HG03565 (cell line): Measurements from ENCODE around the gene PRKAR1B.
"Not testable (repeated sequence)": the region's sequence is repeated elsewhere in the genome, so short reads cannot be mapped to it uniquely, and the experiment has no call there.

ENCODE experiments used
- ATAC-seq: cut with Tn5 transposase; IDR thresholded peaks from one replicate; pipeline ENCODE4 v1.9.1; 2021; ENCODE audit warnings: mild to moderate bottlenecking, moderate library complexity; ENCODE audit not compliant: unreplicated experiment

The PRKAR1B gene

DNA sequence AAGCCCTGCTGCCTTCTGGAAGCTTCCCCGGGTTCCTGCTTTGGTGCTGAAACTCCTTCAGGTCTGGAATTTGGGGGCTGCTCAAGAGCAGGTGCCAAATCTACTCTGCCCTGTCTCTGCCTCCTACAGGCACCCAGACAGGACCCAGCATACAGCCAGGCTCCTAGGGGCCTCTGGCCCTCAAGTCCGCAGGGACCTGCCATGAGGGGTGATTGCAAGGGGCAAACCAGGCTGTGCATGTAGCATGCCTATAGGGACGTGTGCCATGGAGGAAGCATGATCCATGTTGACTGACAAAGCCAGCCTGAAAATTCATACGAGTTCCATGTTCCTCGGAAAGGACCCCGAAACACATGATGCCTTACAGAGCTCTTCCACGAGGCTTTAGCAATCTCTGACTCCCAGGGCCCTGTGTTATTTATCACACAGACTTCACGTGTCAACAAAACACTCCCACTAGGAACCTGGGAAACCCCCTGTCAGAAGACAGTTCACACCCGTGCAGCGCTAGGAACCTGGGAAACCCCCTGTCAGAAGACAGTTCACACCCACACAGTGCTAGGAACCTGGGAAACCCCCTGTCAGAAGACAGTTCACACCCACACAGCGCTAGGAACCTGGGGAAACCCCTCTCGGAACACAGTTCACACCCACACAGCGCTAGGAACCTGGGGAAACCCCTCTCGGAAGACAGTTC, 75.9 kb downstream of the PRKAR1B start:
- ATAC-seq = no peak

DNA sequence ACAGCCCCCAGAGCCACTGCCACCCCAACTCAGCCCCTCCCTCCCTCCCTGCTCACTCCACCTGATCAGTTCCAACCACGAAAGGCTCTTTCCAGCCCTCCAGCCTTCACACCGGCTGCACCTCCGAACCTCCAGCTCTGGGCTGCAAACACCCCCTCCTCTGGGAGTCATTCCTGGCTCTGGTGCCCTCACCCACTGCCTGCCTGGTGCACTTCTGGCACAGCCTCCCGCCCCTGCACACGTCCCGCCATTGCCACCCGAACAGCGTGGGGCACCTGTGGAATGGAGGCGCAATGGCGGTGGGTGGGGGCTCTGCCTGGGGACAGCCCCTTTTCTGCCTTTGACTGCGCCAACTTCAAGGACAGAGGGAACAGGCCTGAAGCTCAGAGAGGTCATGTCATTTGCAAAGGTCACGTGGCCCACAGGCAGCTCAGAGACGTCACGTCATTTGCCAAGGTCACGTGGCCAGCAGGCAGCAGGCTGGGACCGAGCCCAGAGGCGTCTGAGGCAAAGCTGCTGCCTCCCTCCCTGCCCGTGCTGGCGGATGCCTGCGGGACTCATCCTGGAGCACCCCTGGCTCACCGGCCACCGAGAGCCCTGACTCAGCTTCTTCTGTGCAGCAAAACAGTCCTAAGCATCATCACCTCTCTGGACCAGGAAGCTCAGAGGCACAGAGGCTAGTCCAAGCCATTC, 76.6 kb downstream of the PRKAR1B start:
- no peak for ATAC-seq

DNA sequence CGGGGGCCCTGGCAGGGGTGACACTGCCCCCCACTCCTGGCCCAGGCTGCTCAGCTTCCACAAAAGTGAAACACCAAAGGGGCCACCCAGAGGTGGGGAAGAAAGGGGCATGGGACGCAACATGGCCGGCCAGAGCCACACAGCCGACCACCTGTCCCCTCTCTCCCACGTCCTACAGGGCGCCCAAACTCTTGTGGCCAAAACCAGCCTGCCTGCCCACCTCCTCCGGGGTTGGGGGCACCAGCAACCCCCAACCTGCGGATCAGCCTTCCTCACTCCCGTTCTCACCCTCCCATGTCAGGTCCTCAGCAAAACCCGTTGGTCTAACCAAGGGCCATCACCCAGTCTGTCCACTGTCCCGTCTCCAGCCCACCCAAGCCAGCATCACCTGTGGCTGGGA, 80.1 kb downstream of the PRKAR1B start:
- ATAC-seq = no peak

DNA sequence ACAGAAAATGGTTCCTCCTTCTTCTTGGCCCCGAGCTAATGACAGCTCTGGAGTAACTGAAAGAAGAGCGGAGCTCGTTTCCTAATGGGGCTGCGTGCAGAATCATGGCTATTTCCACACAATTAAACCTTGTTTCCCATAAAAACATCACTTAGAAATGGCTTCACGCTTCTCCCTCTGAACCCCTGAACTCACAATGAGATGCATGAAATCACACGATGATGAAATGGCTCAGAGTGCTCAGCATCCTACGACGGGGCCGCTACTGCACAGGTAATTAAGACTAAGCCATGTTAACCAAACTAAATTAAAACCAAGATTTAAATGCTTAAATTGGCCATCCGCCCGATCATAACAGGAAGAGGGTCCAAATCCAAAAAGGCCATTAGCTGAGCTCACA, 80.6 kb downstream of the PRKAR1B start:
- ATAC-seq = no peak

DNA sequence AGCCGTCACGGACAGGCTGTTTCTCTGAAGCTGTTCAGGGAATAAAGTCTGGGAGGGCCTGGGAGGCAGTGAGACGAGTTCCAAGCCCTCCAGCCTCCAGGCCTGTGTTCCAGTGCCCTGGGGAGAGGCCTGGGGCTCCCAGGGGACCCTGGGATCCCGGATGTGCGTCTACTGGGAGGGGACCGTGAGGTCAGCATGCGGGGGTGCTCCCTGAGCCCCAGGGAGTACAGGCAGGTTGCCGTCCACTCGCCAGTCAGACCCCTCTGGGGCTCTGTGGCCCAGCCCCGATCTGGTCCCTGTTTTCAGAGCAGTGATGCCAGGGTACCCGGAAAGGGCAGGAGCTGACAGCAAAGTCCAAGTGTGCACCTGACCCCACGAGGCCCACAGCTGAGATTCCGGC, 81.5 kb downstream of the PRKAR1B start:
- ATAC-seq = no peak

DNA sequence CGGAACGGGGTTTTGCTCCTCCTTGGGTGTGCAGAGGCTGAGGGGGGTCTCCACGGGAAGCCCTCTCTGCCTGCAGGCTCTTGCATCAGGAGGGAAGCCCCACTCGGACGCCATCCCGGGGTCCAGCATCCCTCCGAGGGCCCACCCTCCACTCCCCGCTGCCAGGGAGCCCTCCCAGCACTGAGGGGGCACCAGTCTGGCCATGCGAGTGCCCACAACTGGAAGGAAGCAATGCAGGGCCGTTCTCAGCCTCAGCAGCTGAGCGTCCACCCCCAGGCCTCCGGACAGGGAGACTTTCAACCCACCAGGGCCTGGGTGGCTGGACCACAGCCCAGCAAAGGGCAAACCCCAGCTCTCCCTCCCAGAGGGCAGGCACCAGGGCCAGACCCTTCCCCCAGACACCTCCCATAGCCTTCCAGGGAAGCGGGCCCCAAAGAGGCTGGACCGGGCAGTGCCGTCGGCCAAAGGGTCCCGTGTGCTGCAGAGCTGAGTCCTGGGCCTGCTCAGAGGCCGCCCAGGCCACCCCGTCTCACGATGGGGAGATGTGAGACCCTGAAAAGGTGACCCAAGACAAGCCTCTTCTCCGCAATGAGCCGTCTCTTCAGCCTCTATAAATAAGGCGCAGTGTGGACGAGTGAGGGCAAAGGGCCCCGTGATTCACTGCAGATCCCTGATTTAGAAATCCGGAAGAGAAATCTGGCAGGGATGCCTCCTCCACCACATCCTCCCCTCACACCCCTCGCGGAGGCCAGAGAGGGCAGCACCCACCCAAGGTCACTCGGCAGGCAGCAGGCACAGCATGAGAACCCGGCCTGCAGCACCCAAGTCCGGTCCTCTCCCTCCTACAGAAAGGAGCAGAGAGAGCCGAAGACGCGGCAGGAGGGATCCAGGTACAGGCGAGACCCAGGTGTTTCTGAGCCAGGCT, 82.4 kb downstream of the PRKAR1B start:
- ATAC-seq = no peak

DNA sequence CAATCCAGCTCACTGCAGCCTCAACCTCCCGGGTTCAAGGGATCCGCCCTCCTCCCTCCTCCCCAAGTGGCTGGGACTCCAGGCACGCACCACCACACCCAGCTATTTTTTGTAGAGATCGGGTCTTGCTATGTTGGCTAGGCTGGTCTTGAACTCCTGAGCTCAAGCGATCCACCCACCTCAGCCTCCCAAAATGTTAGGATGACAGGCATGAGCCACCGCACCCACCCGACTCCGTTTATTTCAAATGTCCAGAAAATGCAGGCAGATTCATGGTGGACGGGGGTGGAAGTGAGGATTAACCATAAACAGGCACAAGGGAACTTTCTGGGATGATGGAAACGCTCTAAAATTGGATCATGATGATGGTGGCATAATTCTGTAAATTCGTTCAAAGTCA, 85.1 kb downstream of the PRKAR1B start:
- ATAC-seq = no peak

DNA sequence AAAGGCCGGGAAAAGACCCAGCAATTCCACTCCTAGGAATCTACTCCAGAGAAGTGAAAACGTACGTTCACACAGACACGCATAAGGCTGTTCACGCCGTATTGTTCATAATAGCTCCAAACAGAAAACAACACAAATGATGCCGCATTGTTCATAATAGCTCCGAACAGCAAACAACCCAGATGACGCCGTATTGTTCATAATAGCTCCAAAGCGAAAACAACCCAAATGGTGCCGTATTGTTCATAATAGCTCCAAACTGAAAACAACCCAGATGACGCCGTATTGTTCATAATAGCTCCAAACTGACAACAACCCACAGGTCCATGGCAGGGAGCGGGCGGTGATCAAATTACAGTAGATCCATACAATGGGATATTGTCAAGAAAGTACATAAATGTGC, 85.8 kb downstream of the PRKAR1B start:
- ATAC-seq = no peak

DNA sequence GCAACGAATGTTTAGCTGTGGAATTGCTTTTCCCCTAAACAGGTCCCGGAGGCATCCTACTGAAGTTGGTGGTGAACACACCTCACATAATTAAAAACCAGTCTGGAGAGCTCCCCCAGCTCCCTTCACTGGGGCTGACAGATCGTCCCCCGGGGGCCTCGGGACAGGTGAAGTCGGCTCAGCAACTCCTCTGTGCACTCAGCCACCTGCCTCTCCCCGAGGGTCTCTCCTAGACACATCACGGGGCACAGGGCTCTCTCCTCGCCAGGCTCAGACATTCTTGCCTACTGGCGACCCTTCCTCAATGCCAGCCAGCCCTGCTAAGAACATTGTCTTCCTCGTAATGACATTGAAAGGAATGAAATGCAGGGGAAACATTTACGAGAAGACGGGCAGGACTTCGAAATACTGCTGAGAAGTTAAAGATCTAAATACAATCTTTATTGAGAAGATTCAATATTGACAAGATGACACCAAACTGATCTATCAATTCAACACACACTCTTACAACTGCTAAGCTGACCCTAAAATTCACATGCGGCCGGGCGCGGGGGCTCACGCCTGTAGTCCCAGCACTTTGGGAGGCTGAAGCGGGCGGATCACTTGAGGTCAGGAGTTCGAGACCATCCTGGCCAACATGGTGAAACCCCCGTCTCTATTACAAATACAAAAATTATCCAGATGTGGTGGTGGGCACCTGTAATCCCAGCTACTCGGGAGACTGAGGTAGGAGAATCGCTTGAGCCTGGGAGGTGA, 88.6 kb downstream of the PRKAR1B start:
- no peak for ATAC-seq

DNA sequence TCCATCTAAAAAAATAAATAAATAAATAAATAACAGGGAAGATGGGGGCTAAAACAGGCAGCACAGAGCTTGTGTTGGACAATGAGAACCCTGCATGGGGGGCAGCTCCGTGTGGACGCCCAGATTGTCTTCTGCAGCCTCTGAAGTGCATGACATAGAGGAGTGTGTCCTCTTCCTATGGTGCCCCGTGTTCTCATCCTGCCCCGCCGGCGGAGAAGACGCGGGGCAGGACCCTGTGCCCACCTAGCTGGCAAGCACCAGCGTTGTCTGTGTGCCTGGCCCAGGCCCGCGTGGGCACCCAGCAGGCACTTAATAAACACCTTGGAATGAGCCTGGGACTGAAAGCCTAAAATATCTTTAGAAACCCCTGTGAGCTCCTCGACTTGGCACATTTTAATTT, 89.3 kb downstream of the PRKAR1B start:
- no peak for ATAC-seq

DNA sequence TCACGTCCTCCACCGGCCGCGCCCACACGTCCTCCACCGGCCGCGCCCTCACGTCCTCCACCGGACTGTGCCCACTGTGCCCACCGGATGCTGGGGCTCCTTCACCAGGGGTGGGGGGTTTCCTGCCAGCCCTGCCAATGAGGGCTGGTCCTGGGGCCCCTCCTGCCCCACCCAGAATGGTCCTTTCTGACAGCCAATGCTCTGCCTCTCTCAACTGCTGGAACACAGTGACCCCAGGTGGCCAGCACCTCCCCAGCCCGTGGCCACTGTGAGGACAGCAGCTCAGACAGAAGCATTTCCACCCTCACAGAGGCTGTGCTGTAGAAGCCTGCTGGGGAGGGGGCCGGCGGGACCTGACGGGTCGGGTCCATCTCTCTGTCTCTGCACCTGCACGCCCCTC, 90.7 kb downstream of the PRKAR1B start:
- ATAC-seq = no peak

DNA sequence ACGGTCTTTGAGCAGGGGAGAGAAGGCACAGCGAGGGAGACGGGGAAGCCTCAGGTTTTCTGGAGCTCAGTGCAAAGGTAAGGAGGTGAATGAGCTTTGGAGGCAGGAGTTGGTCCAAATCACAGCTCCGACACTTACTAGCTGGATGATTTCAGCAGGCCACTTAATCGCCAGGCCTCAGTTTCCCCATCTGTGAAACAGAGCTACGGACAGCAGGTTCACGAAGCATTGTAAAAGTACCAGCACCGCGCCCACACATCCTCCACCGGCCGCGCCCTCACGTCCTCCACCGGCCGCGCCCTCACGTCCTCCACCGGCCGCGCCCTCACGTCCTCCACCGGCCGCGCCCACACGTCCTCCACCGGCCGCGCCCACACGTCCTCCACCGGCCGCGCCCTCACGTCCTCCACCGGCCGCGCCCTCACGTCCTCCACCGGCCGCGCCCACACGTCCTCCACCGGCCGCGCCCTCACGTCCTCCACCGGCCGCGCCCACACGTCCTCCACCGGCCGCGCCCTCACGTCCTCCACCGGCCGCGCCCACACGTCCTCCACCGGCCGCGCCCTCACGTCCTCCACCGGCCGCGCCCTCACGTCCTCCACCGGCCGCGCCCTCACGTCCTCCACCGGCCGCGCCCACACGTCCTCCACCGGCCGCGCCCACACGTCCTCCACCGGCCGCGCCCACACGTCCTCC, 91.2 kb downstream of the PRKAR1B start:
- not testable (repeated sequence) for ATAC-seq

DNA sequence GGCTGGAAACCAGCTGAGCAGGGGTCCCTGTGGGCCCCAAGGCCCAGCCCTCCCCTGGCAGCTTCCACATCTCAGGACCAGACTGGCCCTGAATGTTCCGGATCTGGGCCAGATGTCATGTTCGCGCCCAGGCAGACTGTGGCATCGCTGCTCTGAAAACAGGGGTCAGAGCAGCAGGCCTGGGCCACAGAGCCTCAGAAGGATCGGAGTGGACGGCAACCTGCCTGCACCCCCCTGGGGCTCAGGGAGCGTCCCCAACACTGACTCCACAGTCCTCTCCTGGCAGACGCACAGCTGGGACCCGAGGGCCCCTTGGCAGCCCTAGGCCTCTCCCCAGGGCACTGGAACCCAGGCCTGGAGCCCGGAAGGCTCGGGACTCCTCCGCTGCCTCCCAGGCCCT, 91.9 kb downstream of the PRKAR1B start:
- ATAC-seq = no peak

DNA sequence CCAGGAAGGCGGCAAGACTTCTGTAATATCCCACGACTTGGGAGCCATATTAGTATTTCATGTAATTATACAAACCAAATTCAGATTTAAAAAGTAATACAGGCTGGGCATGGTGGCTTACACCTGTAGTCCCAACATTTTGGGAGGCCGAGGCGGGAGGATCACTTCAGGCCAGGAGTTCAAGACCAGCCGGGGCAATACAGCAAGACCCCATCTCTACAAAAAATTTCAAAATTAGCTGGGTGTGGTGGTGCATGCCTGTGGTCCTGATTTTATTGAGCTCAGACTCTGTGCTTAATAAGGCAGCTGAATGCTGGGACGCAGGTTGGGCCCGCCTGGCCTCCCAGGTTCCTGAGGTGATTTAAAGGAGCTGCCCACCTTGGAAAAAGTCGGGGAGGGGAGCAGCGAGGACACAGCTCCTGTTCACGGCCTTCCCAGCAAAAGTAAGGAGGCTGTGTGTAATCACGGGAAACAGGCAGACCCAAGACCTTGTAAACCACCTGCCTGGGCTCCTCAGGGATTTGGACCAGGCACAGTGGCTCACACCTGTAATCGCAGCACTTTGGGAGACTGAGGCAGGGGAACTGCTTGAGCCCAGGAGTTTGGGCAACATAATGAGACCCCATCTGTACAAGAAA, 93.6 kb downstream of the PRKAR1B start:
- ATAC-seq = no peak

DNA sequence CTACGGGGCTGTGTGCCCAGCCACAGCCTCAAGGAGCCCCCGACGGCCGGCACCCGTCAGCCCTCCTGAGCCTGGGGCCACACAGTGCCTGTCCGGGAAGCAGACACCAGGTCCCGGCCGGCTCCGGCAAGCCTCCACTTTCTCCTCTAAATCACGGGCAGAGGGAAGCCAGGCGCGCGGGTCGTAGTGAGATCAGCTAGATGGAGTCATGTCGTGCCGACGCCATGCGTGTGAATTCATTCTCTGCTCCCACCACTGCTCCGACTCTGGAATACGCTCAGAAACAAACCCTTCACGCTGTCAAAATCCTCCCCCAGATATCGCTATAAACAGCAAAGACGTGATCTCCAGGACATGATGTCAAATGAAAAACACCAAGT, 94.3 kb downstream of the PRKAR1B start:
- no peak for ATAC-seq

DNA sequence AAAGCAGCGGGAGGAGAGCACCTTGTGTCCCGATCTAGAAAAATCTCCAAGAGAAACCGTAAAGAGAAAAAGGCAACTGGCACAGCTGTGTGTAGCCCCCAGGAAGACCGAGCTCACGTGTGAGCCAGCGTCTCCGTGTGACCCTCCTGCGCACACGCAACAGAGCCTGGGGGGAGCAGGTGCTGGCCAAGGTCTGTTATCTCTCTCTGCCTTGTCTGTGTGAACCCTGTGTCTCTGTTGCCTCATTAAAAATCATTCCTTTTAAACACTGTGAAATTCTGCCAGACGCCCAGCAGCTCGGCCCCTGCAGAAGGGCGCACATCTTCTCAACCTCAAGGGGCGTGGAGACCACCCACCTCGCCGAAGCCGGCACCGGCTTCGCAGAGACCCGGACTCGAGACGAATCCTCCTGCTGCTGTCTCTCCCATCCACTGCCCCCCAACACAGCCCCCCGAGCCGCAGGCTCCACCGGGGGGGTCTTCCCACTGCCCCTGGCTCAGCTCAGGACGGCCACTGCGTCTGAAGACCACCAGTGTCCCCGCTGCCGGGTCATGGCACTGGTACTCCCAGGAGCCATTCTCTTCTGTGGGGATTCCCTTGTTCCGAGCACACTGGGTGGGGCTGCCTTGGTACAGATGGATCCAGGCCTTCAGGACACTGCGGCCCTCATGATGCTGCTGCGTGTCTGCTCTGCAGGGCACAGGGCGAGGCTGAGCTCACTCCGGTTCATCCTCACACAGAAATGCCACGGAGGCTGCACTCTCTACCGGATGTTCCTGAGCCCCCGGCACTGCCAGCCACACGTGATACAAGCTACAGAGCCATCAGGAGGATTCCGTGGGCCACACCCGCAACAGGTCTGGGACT, 94.9 kb downstream of the PRKAR1B start:
- ATAC-seq = no peak

DNA sequence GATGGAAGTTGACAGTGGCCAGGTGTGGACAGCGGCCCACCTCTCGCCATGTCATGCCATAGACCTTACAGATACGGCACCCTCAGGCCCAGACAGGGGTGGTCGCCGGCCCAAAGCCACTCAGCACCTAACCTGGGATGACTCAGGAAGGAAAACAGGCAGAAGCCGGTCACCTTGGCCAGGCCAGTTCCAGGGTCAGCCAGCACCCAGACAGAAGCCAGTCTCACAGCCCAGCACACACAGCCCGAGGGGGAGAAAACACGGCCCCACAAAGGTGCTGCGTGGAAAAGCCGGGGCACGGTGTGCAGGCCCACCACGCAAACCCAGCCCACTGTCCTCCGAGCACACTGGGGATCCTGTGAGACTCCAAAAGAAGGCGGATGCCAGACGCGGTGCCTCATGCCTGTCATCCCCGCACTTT, 95.8 kb downstream of the PRKAR1B start:
- no peak for ATAC-seq

DNA sequence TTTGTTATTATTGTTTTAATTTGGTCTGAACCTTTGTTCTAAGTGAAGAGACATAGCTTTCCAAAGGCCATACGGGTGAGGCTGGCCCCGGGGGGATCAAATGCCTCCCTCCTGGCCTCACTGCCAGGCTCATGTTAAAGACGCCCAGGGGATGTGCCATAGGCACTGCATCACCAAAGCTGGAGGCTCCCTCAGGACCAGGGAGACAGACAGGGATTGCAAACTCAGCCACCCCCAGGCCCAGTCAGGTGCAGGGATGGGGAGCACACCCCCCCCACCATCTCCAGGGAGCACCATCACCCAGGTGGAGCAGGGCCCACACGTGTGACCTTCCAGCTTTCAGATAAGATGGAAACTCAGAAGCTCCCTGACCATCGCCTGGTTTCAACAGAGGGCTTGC, 96.5 kb downstream of the PRKAR1B start:
- ATAC-seq = no peak

DNA sequence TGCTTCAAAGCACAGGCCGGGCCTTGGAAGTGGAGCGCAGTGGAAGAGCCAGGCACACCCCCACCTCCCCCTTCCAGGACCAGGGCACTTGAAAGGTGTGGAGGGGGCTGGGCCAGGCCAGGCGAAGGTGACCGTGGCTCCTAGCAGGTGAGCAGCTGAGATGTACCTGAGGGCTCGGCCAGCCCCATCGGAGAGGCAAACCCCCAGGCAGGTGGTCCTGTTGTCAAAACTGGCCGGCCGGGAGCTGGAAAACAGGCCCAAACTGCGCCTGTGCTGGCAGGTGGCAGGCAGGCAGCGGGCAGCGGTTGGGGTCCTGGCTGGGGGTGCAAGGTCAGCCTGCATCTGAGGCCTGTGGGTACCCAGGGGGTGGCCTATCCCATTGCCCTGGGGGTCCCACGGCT, 97.0 kb downstream of the PRKAR1B start:
- no peak for ATAC-seq
